Inflammatory macrophage (primary cell): ENCODE results near the gene CAPZA1.

Experiments
- DNase-seq, 2 donors: peaks; one replicate each; pipeline ENCODE4 v3.0.0-alpha.2; 2020 to 2022

The CAPZA1 gene

GRCh38 chr1:112702420-112703261 is 83.0 kb downstream of the CAPZA1 start:
- DNase-seq: no peak

GRCh38 chr1:112703706-112704105 is 84.1 kb downstream of the CAPZA1 start:
- no peak for DNase-seq

- DNase-seq: no peak
Observed at GRCh38 chr1:112704391-112704933, 84.8 kb downstream of the CAPZA1 start.

GRCh38 chr1:112704934-112705627 is 85.4 kb downstream of the CAPZA1 start:
- peak; percentile 57 to 87 for DNase-seq

GRCh38 chr1:112706505-112707220 is 87.0 kb downstream of the CAPZA1 start, which contains the start of gene RHOC:
TSS of gene RHOC (minus strand) at chr1:112707127. CDS start at chr1:112703799, 3,328 bp downstream.
- peak; percentile 53 to 78 for DNase-seq

GRCh38 chr1:112707221-112708001 is 87.8 kb downstream of the CAPZA1 start:
- DNase-seq: peak; percentile 66 to 82

GRCh38 chr1:112708002-112708448 is 88.4 kb downstream of the CAPZA1 start:
- DNase-seq: no peak

GRCh38 chr1:112708489-112708888 is 88.9 kb downstream of the CAPZA1 start:
- no peak for DNase-seq

GRCh38 chr1:112710159-112710558 is 90.5 kb downstream of the CAPZA1 start:
- DNase-seq: no peak

GRCh38 chr1:112710586-112710985 is 91.0 kb downstream of the CAPZA1 start:
- no peak for DNase-seq

GRCh38 chr1:112711041-112711440 is 91.4 kb downstream of the CAPZA1 start:
- DNase-seq: no peak

GRCh38 chr1:112711670-112712069 is 92.0 kb downstream of the CAPZA1 start:
- DNase-seq: no peak

- no peak for DNase-seq
Observed at GRCh38 chr1:112712191-112712590, 92.6 kb downstream of the CAPZA1 start.

- DNase-seq: no peak
Observed at GRCh38 chr1:112712701-112713128, 93.1 kb downstream of the CAPZA1 start.

GRCh38 chr1:112713466-112714312 is 94.1 kb downstream of the CAPZA1 start:
- peak; percentile 65 to 67 for DNase-seq

GRCh38 chr1:112714313-112715263 is 95.0 kb downstream of the CAPZA1 start:
- DNase-seq: no peak

GRCh38 chr1:112715264-112716053 is 95.8 kb downstream of the CAPZA1 start, which contains the start of gene PPM1J:
TSS of gene PPM1J (minus strand) at chr1:112715332. CDS start at chr1:112715301, 31 bp downstream.
- DNase-seq: peak; percentile 98 to 99

- peak; percentile 88 to 91 for DNase-seq
Observed at GRCh38 chr1:112716133-112716720, 96.6 kb downstream of the CAPZA1 start.
